C4-2B (cell line): Measurements from ENCODE around the gene SPATS2L.

Experiments used
- CTCF ChIP-seq: fragments of 450-650 bp; conservative IDR thresholded peaks from 2 replicates; pipeline ENCODE4 v1.5.1; 2017; ENCODE audit warnings: mild to moderate bottlenecking
- ZFX ChIP-seq: fragments of 450-650 bp; IDR thresholded peaks from 2 replicates; pipeline ENCODE4 v1.6.1; 2017

DNA sequence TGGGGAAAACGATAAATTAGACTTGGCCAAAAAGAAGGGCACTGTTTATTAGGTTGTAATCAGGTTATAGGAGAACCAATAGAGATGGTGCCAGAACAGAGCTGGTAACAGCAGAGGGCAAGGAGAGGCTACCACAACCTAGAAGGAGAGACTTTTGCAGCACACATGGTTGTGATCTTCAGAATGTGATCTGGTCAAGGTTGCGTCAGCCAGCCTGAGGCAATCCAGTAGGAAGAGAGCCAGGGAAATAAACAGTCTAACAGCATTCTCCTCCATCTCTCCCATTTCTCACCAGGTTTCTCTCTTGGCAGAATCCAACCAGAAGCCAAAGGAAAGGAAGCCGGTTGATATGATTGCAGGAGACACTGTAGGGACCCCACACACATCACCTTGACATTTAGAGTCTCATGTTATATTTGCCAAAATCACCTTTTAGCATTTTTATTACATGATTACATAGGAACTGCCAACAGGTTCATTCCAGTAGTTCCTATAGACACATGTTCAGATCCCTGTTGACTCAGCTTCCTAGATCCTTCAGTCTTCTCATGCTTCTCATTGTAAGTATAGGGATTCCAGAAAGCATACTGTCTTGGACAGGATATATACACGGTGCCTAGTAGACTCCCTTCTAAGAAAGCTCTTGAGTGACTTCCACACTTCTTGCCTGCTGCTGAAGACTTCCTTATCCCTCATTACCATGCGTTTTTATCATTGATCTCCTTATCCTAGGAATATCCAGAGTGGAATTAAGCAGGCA, 17.6 kb upstream of the SPATS2L start:
- TF ChIP-seq CTCF (no peak), ZFX (no peak)
